Prostate gland (tissue), 2 donors: ENCODE measurements around the gene C17orf67.

Source experiments
- POLR2A ChIP-seq: fragments of 450-650 bp; IDR thresholded peaks from one replicate; pipeline ENCODE4 v1.6.1; 2016; ENCODE audit warnings: antibody characterized with exemption, mild to moderate bottlenecking
- POLR2AphosphoS5 ChIP-seq: sonication (generic); formaldehyde crosslinking; IDR thresholded peaks from one replicate; pipeline ENCODE4 v1.6.1; 2017; ENCODE audit warnings: antibody characterized with exemption
- TF ChIP-seq, protein P1 (sequence below), 4 experiments: fragments of 200-600 bp in 2 of 4; fragments of 450-650 bp in 2 of 4; sonication (generic) in 2 of 4; IDR thresholded peaks; 1 replicate in 3 of 4; 2 replicates in 1 of 4; pipeline ENCODE4 v1.5.1; 2016 to 2019; ENCODE audit warnings: antibody characterized with exemption in 4 of 4, mild to moderate bottlenecking in 2 of 4, moderate library complexity in 2 of 4

- TF ChIP-seq POLR2A = no peak
- TF ChIP-seq, protein P1, sequence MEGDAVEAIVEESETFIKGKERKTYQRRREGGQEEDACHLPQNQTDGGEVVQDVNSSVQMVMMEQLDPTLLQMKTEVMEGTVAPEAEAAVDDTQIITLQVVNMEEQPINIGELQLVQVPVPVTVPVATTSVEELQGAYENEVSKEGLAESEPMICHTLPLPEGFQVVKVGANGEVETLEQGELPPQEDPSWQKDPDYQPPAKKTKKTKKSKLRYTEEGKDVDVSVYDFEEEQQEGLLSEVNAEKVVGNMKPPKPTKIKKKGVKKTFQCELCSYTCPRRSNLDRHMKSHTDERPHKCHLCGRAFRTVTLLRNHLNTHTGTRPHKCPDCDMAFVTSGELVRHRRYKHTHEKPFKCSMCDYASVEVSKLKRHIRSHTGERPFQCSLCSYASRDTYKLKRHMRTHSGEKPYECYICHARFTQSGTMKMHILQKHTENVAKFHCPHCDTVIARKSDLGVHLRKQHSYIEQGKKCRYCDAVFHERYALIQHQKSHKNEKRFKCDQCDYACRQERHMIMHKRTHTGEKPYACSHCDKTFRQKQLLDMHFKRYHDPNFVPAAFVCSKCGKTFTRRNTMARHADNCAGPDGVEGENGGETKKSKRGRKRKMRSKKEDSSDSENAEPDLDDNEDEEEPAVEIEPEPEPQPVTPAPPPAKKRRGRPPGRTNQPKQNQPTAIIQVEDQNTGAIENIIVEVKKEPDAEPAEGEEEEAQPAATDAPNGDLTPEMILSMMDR (IDR thresholded peaks at IDR 0.05) = no peak
- no peak for TF ChIP-seq POLR2AphosphoS5
These were observed 32.4 kb upstream of the C17orf67 start for GRCh38 chr17:56866076-56866475.
